Activated CD4-positive, alpha-beta T cell treated with anti-CD3 and anti-CD28 coated beads, Interleukin-2, Interleukin-4, amounts not matched to agents 100 ng/mL and 50 ng/mL, durations not matched to agents 16 hours and 8 hours (primary cell): Measurements from ENCODE around the gene RAPGEF3.
A peak's percentile ranks its signal among the peaks of the same experiment; 100 is the strongest.

Source experiments
- DNase-seq: peaks from one replicate; pipeline ENCODE4 v3.0.0-alpha.2; 2020; ENCODE audit warnings: low spot score

RAPGEF3 gene

DNA sequence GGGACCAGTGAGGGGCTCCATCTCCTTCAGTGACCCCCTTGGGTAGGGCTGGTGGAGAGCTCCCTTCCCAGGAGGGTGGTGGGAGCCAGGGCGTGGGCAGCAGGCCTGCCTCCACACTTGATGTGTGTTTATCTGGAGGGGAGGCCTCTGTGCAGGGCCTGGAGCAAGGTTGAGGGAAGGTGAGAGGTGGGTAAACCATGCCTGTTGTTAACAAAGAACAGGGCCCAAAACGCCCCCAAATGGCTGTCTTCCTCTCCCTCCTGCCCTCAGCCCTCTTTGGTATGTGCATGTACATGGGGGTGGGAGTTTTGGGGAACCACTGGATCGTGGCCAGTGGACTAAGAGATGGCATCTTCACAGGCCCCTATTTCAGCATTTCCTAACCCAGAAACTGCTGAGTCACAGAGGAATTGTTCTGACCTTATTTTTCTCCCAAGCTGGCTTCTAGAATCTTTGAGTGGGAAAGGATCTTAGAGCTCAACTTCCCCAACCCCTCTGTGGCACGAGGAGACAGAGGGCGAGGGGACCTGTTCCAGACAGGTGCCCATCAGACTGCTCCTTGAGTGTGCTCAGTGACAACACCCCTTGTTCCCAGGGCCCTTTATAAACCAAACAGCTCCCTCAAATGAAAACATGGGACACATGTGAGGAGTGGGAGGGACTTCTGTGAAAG lies 17.9 kb upstream of the RAPGEF3 start:
- DNase-seq: no peak

GRCh38 chr12:47775100-47775911 lies 16.6 kb upstream of the RAPGEF3 start:
- peak; percentile 33 for DNase-seq

GRCh38 chr12:47774663-47775062 lies 16.0 kb upstream of the RAPGEF3 start:
- DNase-seq: no peak

- DNase-seq: no peak
These were observed 15.3 kb upstream of the RAPGEF3 start for GRCh38 chr12:47773858-47774580.

DNA sequence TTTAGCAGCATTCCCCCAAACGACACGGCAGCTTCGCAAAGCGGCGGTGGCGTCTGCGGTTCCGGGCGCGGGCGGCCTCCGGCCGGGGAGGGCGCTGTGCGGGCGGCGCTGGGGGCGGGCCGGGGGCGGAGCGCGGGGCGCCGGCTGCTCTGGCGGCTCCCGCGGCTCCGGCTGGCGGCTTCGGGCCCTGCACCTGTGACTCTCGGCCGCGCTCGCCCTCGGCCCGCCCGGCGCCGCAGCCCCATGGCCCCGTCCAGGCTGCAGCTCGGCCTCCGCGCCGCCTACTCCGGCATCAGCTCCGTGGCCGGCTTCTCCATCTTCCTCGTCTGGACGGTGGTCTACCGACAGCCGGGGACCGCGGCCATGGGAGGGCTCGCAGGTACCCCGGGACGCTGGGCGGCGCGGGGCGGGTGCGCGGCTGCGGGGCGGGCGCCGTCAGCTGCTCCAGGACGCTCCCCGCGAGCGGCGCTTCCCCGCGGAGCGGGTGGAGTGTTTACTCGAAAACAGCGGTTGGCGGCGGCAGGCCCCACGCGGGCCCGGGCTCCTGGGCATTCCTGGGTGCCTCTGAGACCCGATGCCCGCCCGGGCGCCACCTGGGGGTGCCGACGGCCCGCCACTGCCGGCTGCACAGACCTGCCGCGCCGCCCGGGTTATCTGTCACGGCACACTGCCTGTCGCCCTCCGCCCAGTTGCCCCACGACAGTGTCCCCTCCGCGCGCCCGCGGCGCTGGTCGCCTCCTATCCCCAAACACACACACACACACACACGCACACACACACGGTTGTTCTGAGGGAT lies 14.6 kb upstream of the RAPGEF3 start, which contains the start of gene SLC48A1:
TSS of gene SLC48A1 (plus strand) at position 177 of the 796 bp plus-strand sequence. CDS start at position 244, 67 bp downstream.
- peak; percentile 73 for DNase-seq

DNA sequence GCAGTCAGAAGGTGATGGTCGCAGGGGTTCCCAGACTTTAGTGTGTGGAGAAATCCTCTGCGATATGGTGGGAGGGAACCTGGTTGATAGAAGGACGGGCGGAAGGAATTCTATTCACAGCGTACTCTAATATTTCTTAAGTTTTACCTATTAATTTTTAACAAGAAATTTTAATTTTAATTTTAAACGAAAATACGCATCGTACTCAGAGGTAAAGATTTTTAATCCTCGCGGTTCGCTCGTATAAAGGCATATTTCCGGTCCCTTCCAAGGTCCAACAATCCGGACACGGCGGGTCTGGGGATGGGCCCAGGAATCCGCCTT lies 14.0 kb upstream of the RAPGEF3 start:
- DNase-seq: no peak

- no peak for DNase-seq
These were observed 13.5 kb upstream of the RAPGEF3 start for GRCh38 chr12:47772094-47772660.

DNA sequence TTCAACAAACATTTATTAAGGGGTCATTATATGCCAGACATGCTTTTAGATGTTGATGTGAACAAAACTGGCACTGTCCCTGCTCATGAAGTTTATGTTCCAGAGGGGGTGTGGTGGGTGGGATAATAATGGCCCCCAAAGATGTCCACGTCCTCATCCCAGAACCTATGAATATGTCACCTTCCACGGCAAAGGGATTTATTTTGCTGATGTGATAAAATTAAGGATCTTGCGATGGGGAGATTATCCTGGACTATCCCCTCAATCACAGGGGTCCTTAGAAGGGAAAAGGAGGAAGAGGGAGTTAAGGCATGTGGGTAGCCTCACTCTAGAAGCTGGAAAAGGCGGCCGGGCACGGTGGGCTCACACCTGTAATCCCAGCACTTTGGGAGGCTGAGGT lies 12.6 kb upstream of the RAPGEF3 start:
- DNase-seq: no peak

GRCh38 chr12:47770086-47770726 lies 11.5 kb upstream of the RAPGEF3 start:
- no peak for DNase-seq

DNA sequence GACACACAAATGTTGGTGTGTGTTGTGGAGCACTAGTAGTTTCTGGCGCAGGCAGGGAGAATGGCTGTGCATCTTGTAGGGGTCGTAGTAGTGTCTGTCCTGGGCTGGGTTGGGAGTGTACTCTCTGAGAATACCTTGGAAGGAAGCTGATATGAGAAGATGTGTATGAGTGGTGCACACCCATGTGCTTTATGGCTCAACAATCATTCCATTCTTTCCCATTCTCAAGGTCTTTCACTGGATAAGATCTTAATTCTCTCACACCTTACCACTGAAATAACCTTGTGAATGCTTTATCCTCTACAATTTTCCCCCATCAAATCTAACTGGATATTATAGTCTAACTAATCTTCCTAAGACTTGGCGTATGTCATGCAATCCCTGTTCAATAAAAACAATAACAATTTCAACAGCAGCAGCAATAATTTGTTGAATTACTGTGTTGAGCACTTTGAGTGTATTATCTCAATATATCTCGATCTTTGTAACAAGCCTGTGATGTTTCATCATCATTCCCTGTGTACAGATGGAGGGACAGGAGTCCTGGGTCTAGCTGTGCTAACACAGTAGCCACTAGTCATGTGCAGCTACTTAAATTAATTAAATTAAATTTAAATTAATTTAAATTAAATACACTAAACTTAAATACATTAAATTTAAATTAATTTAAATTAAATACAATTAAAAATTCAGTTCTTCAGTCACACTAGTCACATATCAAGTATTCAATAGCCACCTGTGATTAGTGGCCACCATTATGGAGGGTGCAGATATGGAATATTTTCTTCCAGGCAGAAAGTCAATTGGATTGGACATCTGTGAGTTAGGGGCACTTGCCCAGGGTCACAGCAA lies 10.8 kb upstream of the RAPGEF3 start:
- no peak for DNase-seq

DNA sequence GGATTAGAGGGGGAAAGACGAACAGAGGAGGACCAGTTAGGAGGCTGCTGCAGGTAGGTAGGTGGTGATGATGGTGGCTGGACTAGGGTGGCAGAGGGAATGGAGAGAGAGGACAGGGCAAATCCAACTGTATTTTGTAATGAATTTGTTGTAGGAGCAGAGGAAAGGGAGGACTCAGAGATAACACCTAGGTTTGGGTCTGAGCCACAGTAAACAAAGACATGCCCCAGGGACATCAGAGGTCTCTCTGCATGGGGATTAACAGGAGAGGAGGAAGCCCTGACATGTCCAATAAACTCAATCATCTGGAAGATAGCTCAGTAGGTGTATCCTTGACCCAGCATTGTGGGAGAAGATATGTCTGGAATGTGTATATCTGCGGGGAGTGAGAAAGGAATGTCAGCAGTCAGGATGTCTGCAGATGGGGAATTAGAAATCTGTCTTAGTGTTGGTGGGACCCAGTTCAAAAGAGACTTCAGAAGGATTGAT lies 9.7 kb upstream of the RAPGEF3 start:
- no peak for DNase-seq

DNA sequence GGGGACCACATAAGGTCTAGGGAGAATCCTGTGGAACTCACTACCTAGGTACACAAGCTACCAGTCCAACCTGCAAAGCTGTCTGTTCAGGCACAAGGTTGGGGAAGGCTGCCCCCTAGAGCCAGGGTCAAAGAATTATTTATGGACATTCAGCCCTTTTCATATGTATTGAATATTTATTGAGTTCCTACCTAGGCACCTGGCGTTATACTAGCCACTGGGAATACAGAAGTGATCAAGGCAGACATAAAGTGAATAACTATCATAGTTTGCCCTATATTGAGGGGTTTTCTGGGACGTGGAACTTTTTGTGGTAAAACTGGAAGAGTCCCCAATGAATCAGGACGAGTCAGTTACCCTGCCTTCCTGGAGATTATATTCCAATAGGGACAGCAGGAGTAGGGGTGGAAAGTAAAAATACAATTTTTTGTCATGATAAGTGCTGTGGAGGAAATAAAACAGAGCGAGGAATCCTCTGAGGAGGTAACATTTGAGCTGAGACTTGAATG lies 8.6 kb upstream of the RAPGEF3 start:
- DNase-seq: peak; percentile 74

- DNase-seq: no peak
These were observed 8.0 kb upstream of the RAPGEF3 start for GRCh38 chr12:47766502-47767215.

- no peak for DNase-seq
These were observed 5.0 kb upstream of the RAPGEF3 start for GRCh38 chr12:47763481-47764346.

GRCh38 chr12:47762850-47763465 lies 4.3 kb upstream of the RAPGEF3 start:
- DNase-seq: no peak

- DNase-seq: no peak
These were observed 171 bp downstream of the RAPGEF3 start for GRCh38 chr12:47758584-47758833.

GRCh38 chr12:47757840-47758583 lies 668 bp downstream of the RAPGEF3 start:
- no peak for DNase-seq
